Ovary (tissue), 3 donors: ENCODE measurements around the gene ALDH3A1.

Experiments
- POLR2A ChIP-seq: fragments of 450-650 bp; IDR thresholded peaks from one replicate; pipeline ENCODE4 v1.6.1; 2017; ENCODE audit warnings: antibody characterized with exemption, mild to moderate bottlenecking, moderate library complexity
- TF ChIP-seq, protein P1 (sequence below), 3 donors: fragments of 450-650 bp in 2 of 3; fragments of 200-600 bp in 1 of 3; IDR thresholded peaks; one replicate each; pipeline versions ENCODE4 v1.5.1 to v1.8.0; 2016 to 2022; ENCODE audit warnings: antibody characterized with exemption in 3 of 3, mild to moderate bottlenecking in 1 of 3
- donor health status: DM: no; HTN: no; CAD: no.

DNA sequence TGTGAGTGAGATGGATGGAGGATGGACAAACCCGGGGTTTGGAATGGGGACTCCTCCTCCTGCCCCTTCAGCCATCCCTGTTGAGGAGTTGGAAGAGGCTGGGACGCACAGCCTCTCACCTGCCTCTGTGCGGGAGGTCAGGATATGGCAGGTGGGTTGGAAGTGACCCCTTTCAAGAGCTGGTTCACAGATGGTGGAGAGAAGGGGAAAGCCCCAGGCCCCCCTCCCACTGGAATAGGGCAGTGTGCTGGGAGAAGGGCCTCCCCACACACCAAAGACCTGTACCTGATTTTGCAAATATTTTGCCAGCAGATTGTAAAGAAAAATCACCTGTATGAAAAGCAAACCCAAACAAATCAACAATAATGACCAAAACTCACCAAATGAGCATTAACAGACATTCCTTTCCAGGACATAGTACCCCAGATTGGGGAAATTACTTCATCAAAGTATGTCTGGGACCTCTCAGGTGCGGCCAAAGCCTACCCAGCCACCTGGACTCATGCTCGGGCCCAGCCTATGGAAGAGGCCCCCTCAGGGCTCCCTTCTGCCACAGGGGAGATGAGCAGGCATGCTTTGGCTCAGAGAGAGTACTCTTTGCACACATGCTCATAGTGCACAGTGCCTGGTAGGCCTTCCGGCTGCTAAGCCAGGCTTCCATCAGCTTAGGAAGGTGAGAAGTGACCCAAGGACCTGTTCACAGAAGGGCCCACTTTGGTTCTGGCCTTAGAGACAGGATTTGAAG, 39.5 kb downstream of the ALDH3A1 start:
- TF ChIP-seq, protein P1, sequence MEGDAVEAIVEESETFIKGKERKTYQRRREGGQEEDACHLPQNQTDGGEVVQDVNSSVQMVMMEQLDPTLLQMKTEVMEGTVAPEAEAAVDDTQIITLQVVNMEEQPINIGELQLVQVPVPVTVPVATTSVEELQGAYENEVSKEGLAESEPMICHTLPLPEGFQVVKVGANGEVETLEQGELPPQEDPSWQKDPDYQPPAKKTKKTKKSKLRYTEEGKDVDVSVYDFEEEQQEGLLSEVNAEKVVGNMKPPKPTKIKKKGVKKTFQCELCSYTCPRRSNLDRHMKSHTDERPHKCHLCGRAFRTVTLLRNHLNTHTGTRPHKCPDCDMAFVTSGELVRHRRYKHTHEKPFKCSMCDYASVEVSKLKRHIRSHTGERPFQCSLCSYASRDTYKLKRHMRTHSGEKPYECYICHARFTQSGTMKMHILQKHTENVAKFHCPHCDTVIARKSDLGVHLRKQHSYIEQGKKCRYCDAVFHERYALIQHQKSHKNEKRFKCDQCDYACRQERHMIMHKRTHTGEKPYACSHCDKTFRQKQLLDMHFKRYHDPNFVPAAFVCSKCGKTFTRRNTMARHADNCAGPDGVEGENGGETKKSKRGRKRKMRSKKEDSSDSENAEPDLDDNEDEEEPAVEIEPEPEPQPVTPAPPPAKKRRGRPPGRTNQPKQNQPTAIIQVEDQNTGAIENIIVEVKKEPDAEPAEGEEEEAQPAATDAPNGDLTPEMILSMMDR (IDR thresholded peaks at IDR 0.05): no peak
- TF ChIP-seq POLR2A: no peak
